Measurements from ENCODE around the gene PGM5.

- TF ChIP-seq CTCF (IDR thresholded peaks at IDR 0.05; ENCODE audit: low read depth, low read length) = no peak
- TF ChIP-seq EZH2phosphoT487 (IDR thresholded peaks at IDR 0.05; ENCODE audit: low read depth) = no peak
These were observed 165.7 kb downstream of the PGM5 start for GRCh38 chr9:68522131-68522530.

Data from OCI-LY3 (cell line).